ENCODE measurements around the gene CALML6. TPM values are rescaled to one million over a fixed set of nuclear protein-coding genes. Genes with fewer than 3 reads are reported as not detected.

The CALML6 gene
- total RNA-seq, 1 donor from 2014 or later: 0.90 TPM

DNA sequence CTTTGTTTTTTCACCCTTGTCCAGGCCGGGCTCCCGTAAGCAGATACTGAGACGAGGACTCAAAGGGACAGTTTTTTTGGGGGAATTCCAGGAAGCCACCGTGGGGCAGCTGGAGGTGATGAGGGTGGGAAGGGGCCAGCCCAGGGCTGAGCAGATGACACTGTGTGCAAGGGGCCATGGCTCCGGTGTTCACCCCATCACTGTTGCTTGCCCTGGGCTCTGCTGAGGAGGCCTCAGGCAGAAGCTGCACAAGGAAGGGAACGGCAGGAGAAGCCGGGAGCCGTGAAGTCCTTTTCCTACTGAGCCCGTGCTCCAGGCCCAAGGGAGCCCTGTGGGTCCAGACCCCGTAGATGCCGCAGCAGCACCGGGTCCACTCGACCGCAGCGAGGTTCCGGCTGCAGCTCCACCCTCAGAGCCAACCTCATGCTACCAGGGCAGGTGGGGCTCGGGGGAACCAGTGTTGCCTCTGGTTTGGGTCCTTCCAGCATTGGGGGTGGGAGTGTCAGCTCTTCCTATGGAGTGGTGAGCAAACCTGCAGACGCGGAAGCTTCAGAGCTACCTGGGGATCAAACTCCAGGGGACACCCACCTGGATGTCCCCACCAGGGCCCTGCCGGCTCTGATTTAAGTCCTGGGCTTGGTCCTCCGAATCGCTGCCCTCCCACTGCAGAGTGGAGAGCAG lies 4.3 kb upstream of the CALML6 start:
- Histone ChIP-seq H3K4me1 (peaks cover 13% of the 10 kb centered on the region), H3K36me3 (no peaks in the 10 kb centered on the region), H3K27ac (no peak overlapping the region), H3K27me3 (no peaks in the 10 kb centered on the region), H3K9me3 (no peaks in the 10 kb centered on the region), H3K4me3 (no peak overlapping the region)
- intact Hi-C loops (cut with DNase I): no loop called here
- TF ChIP-seq, protein P1, sequence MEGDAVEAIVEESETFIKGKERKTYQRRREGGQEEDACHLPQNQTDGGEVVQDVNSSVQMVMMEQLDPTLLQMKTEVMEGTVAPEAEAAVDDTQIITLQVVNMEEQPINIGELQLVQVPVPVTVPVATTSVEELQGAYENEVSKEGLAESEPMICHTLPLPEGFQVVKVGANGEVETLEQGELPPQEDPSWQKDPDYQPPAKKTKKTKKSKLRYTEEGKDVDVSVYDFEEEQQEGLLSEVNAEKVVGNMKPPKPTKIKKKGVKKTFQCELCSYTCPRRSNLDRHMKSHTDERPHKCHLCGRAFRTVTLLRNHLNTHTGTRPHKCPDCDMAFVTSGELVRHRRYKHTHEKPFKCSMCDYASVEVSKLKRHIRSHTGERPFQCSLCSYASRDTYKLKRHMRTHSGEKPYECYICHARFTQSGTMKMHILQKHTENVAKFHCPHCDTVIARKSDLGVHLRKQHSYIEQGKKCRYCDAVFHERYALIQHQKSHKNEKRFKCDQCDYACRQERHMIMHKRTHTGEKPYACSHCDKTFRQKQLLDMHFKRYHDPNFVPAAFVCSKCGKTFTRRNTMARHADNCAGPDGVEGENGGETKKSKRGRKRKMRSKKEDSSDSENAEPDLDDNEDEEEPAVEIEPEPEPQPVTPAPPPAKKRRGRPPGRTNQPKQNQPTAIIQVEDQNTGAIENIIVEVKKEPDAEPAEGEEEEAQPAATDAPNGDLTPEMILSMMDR (IDR thresholded peaks at IDR 0.05): no peak
- DNase-seq: no peak
- no peak for ATAC-seq

DNA sequence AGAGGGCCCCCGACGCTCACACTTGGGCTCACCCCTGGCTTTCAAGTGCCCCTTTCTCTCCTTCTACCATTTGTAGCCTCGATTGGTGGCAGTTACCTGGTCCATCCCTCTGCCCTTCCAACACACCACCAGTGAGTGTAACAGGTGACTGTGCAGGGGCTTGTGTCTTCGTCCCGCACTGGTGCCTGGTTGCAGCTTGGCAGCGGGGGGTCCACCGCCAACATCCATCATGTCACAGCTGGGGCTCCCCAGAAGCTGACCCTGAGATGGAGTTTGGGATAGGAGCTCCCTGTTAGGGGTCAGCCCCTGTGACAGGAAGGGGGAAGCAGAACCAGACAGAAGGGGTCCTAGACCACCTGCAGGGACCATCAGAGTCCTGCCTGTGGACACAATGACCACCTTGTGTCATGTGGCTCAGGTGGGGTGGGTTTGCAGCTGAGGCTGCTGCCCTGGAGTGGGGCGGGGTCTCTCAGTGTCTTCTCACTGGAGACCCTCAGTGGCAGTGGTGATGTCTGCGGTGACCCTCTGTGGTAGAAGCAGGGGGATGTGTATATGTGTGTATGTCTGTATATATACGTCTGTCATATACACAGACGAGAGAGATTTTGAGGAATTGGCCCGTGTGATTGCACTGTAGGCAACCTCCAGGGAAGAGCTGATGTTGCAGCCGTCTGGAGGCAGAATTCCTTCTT lies 3.6 kb upstream of the CALML6 start:
- Histone ChIP-seq H3K4me3 (no peak overlapping the region), H3K9me3 (no peaks in the 10 kb centered on the region), H3K27ac (no peak overlapping the region), H3K4me1 (peaks cover 13% of the 10 kb centered on the region), H3K36me3 (no peaks in the 10 kb centered on the region), H3K27me3 (no peaks in the 10 kb centered on the region)
- intact Hi-C loops (cut with DNase I): no loop called here
- TF ChIP-seq, protein P1 (IDR thresholded peaks at IDR 0.05): no peak
- ATAC-seq (no peak), DNase-seq (no peak)

DNA sequence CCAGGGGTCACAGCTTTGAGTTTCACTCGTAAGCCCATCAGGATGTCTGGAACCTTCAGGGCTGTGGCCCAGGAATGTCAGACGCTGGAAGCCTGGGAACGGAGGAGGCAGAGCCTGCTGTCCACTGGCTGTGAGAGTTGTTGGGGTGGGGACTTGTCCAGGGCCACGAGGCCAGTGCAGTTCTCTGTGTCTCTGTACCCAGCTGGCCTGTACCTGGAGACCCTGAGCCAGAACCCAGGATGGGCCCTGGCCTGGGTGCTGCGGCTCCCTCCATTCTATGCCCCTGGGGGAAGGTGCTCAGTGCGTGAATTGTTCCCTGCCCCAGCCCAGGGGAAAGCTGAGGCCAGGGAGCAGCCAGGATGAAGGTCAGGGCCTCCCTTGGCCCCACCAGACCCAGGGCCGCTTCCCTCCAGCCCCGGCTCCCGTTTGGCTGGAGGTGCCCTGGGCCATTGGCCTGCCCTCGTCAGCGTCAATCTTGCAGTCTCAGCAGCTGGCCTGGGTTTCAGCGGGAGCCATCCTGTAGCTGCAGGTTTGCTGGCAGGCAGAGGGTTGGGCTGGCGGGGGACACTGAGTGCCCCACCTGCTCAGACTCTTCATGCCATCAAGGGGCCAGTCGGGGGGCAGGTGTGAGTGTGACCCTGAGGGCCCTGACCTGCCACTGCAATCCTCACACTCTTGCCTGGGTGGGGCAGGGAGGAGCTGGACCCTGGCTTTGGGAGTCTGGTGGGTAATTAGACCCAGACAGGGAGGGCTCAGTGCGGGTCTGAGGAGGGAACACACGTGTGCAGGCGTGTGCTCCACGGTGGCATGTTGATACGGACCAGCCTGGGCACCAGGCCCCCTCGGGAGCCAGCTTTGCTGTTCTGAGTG lies 724 bp upstream of the CALML6 start:
- Histone ChIP-seq H3K4me3 (no peak overlapping the region), H3K9me3 (no peaks in the 10 kb centered on the region), H3K27ac (no peak overlapping the region), H3K27me3 (no peaks in the 10 kb centered on the region), H3K4me1 (peaks cover 14% of the 10 kb centered on the region), H3K36me3 (no peaks in the 10 kb centered on the region)
- TF ChIP-seq, protein P1 (IDR thresholded peaks at IDR 0.05): no peak
- no peak for ATAC-seq
- intact Hi-C loops (cut with DNase I): no loop called here
- no peak for DNase-seq

DNA sequence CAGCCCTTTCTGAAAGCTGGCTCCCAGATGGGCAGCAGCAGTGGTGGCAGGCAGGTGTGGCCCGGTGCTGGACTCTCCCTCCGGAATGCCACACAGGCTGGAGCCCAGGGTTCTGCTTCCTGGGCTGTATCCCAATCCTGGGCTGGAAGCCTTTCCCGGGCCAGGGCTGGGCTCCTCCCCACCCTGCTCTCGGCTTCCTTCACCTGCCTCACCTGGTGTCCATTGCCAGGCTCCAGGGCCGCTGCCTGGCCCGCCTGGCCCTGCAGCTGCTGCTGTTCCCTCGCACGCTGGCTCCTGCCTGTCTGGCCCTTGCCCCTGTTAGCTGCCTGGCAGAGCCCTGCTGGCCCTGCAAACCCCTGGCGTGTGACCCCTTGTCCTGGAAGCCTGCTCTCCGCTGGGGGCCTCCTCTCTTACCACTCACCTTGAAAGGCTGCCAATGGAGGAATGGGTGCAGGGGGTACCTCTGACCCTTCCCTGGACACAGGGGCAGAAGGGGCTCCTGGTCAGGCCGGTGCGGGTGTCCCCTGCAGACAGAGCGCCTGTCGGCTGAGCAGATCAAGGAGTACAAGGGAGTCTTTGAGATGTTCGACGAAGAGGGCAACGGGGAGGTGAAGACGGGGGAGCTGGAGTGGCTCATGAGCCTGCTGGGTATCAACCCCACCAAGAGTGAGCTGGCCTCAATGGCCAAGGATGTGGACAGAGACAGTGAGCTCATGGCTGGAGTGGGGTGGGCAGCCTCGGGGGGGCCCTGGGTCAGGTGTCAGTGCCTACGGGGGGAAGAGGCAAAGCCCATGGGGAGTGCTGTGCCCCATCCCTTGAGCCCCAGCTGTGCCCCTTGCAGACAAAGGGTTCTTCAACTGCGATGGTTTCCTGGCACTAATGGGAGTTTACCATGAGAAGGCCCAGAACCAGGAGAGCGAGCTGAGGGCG lies 1.1 kb downstream of the CALML6 start:
- intact Hi-C loops (cut with DNase I): no loop called here
- no peaks in the 10 kb centered on the region for H3K9me3 ChIP-seq

More for the DNA sequence above, 1.1 kb downstream of the CALML6 start:
- ATAC-seq (no peak), DNase-seq (no peak)
- no peak overlapping the region for H3K27ac ChIP-seq
- H3K36me3 ChIP-seq: no peaks in the 10 kb centered on the region
- H3K27me3 ChIP-seq: no peaks in the 10 kb centered on the region
- no peak overlapping the region for H3K4me3 ChIP-seq
- H3K4me1 ChIP-seq: peaks cover 9% of the 10 kb centered on the region
- TF ChIP-seq, protein P1 (IDR thresholded peaks at IDR 0.05): no peak
